ENCODE results near the gene TMEM233.

TMEM233 gene

DNA sequence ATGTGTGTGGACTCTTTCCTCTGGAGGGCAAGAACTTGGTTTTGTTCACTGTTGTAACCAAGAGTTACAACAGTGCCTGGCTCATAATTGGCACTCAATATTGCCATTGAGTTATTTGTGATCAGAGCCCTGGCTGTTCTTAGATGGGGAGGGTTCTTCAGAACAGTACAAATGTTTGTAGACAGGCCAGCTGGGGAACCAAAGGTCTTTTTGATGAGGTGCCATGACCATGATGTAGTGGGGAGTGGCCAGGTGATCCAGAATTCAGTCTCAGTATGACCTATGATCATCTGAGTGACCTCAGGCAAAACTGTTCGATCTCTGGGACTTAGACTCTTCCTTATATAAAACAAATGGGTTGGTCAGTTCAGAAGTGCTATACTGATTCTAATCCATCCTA, 71.1 kb downstream of the TMEM233 start:
- no peak for TF ChIP-seq GATA2 (IDR thresholded peaks at IDR 0.05; ENCODE audit: low read depth, low read length)
- TF ChIP-seq GATA3 (IDR thresholded peaks at IDR 0.05; ENCODE audit: low read depth, low read length), result no peak

DNA sequence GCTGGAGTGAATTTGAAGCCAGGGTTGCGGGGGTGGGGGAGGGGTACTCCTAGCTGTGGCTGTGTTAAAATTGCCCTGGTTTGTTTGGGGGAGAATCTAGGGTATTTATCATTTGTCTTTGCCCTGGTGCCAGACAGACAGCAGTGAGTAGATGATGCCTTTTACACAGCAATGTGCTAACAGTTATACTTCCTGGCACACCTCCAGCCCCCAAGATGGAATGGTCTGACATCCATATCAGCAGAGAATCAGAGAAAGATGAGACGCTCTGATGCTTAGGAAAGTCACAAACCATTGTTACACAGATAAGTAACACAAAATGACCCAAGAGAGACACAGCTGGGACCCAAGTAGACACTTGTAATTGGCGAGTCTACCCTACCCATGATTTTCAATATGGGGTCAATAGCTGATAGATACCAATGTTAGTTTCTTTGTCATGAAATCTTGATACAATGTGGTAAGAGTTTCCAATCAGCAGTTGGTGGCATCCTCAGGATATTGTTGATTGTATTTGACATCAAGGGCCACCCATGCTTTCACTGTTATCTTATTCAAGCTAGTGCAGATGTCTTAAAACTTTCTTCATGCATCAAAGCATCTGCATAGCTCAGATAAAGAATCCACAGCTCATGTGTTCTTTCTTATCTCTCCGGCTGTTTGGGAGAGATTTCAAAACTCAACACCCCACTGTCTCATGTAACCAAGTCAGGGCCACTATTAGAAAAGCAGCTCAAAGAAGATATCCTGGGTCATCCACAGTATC, 71.8 kb downstream of the TMEM233 start:
- TF ChIP-seq GATA3 (IDR thresholded peaks at IDR 0.05; ENCODE audit: low read depth, low read length) (no peak), GATA2 (IDR thresholded peaks at IDR 0.05; ENCODE audit: low read depth, low read length) (no peak)

DNA sequence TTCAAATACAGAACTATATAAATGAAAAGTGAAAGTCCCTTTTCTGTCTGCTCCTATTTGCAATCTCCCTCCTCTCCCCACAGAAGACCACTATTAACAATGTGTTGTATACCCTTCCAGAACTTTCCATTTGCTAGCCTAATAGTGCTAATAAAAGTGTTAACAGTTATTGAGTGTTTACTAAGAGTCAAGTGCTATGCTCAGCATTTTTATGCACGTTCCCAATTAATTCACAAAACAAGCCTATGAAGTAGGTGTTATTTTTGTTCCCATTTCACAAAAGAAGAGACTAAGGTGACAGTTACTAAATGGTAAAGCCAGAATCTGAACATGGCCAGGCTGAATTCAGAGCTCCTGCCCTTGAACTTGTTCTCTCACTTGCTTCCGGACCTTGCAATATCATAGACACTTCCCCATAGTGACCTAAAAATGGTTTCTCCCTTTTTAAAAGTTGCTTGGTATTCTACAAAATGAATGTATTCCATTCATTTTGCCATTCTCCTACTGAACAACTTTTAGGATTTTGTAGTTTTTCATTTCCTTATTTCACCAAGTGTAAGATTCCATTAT, 72.7 kb downstream of the TMEM233 start:
- TF ChIP-seq GATA3 (IDR thresholded peaks at IDR 0.05; ENCODE audit: low read depth, low read length), result no peak
- TF ChIP-seq GATA2 (IDR thresholded peaks at IDR 0.05; ENCODE audit: low read depth, low read length), result no peak

DNA sequence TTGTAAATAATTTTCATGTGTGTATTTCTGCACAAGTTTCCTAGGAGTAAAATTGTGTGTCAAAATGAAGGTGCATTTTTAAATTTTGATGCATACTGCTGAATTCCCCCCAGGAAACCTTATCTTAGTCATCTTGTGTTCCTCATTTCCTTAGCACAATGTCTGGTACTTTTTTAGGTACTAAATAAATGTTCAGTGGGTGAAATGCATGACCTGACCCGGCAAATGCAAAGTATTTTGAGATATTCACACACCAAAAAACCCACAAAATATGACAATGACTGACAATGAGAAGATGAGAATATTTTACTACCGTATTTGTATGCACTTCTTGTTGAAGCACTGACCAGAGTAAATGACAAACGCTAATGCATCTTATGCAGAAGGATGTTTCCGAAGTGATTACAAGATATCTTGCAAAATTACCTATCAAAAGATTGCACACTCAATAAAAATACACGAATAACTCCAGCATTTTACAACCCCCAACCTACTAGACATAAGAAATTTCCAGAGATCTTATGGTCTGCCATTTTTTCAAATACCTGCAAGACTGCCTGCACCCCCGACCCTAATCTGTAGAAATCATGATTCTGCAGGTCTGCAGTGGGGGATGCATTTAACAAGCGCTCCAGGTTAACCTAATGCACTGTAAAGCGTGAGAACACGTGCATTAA, 73.5 kb downstream of the TMEM233 start:
- TF ChIP-seq GATA3 (IDR thresholded peaks at IDR 0.05; ENCODE audit: low read depth, low read length) (0 out of 2 replicates have a peak, but pooled peaks have one; percentile 28), GATA2 (IDR thresholded peaks at IDR 0.05; ENCODE audit: low read depth, low read length) (no peak)

DNA sequence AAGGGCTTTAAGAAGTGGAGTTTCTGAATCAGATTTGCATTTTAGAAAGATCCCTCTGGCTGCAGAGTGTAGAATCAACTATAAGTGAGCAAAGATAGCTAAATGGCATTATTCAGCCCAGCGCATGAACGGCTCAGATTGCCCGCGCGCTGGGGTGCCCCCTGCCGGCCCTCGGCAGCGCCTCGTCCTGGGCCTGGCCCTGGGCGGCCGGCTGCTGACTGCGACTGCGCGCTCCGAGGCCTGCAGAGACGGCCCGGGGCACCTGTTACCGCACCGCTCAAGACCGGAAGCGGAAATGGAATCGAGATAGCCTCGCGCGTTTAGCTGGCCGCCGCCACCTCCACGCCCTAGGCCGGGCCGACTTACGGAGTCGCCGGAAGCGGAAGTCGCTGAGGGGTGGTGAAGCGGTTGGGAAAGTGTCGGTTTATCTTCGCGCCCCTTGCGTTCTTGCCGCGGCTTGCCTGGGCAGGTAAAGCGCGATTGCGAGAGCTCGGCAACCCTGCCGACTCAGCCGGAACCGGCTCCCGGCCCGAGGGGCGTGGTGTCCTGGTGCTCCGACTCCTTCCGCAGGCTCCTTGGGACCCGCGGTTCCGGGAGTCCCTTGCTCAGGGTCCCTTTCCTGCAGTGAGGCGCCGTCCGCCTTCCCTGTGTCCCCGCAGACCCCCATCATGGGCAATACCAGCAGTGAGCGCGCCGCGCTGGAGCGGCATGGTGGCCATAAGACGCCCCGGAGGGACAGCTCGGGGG, 74.2 kb downstream of the TMEM233 start, which contains the start of gene PRKAB1:
PRKAB1 (plus strand) TSS at position 557 of the 747 bp plus-strand sequence; CDS start at position 669, 112 bp downstream.
- TF ChIP-seq GATA2 (IDR thresholded peaks at IDR 0.05; ENCODE audit: low read depth, low read length), result peak; percentile 15; the same call in 1 of the 2 replicates
- no peak for TF ChIP-seq GATA3 (IDR thresholded peaks at IDR 0.05; ENCODE audit: low read depth, low read length)

DNA sequence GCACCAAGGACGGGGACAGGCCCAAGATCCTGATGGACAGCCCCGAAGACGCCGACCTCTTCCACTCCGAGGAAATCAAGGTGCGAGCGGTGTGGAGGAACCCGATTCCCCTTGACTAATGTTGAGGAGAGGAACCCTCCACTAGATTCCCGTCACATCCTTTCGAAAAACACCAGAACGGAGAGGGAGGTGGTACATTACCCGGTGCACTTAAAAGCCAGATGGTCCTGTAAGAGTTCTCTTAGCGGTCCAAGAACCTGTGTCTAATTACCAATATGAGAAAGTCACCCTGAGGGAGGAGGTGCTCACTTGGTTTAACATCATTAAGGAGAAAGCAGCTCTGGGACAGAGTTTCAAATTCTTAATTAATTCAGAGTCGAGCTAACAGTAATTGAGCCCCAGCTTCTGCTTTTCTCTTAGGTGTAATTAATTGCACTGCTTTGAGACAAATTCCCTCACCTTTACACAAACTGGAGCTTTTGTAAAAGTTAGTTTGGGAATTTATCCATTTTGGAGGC, 74.8 kb downstream of the TMEM233 start:
- TF ChIP-seq GATA2 (IDR thresholded peaks at IDR 0.05; ENCODE audit: low read depth, low read length) (no peak), GATA3 (IDR thresholded peaks at IDR 0.05; ENCODE audit: low read depth, low read length) (no peak)

DNA sequence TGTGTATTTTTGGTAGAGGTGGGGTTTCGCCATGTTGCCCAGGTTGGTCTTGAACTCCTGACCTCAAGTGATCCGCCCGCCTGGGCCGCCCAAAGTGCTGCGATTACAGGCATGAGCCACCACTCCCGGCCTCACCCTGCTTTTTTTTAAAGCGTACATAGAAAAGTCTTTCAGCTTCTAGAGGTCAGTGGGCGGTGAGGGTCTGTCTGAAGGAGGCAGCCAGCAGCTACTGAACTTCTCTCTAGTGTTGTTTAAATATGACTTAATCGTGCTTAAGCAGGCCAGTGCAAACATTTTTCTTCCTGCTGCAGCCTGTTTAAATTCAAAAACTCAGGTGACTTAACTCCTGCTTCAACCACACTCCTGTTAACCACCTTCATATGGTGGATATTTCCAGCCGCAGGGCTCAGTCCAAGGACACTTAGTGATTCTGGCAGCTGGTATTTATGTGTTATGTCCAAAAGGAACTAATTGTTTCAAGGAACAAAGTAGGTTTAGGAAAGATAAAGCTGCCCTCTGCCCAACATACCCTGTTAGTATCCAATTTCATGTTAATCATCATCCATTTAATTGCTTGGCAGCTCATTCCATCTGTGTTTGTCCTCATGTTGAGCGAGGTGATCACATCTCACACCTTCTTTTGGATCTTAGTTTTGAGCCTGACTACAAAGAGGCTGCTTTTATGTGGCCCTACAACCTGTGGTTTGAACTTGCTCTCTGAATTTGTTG, 76.3 kb downstream of the TMEM233 start:
- no peak for TF ChIP-seq GATA3 (IDR thresholded peaks at IDR 0.05; ENCODE audit: low read depth, low read length)
- no peak for TF ChIP-seq GATA2 (IDR thresholded peaks at IDR 0.05; ENCODE audit: low read depth, low read length)

DNA sequence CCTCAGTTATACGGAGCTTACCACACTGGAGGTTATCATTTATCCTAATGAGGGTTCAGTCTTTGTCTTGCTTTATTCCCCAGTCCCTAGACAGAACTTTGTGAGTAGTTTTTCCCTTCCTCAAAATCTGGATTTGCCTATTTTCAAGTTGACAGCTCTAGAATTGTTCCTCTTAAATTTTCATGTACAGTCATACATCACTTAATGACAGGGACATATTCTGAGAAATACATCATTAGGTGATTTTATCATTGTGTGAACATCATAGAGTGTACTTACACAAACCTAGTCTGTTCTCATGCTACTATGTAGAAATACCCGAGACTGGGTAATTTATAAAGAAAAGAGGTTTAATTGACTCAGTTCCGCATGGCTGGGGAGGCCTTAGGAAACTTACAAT, 77.5 kb downstream of the TMEM233 start:
- TF ChIP-seq GATA3 (IDR thresholded peaks at IDR 0.05; ENCODE audit: low read depth, low read length) (no peak), GATA2 (IDR thresholded peaks at IDR 0.05; ENCODE audit: low read depth, low read length) (no peak)

DNA sequence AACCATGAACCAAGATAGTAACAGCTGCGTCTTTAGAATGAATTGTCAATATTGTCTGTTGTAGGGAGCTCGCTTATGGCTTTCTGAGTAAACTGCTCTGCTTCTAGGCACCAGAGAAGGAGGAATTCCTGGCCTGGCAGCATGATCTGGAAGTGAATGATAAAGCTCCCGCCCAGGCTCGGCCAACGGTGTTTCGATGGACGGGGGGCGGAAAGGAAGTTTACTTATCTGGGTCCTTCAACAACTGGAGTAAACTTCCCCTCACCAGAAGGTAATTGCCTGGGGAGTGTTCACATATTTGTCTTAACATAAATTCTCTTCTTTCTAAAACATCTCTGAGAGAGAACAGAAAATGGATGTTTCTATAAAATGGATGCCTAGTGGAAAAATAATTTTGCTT, 78.6 kb downstream of the TMEM233 start:
- no peak for TF ChIP-seq GATA2 (IDR thresholded peaks at IDR 0.05; ENCODE audit: low read depth, low read length)

DNA sequence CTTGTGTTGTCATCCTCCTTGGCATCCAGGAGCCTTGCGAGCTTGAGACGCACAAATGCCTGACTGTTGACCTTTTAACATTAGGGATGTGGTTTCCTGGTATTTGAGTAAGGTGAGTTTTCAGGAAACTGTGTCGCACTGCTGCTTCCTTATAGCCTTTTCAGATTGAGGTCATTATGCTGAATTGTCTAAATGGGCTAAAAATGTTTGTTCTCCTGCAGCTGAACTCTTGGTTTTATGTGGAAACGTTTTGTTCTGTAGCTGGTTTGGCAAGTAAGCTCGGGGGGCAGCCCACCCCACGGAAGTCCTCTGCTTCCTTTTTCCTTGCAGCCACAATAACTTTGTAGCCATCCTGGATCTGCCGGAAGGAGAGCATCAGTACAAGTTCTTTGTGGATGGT, 80.1 kb downstream of the TMEM233 start:
- TF ChIP-seq GATA3 (IDR thresholded peaks at IDR 0.05; ENCODE audit: low read depth, low read length) (no peak), GATA2 (IDR thresholded peaks at IDR 0.05; ENCODE audit: low read depth, low read length) (no peak)

DNA sequence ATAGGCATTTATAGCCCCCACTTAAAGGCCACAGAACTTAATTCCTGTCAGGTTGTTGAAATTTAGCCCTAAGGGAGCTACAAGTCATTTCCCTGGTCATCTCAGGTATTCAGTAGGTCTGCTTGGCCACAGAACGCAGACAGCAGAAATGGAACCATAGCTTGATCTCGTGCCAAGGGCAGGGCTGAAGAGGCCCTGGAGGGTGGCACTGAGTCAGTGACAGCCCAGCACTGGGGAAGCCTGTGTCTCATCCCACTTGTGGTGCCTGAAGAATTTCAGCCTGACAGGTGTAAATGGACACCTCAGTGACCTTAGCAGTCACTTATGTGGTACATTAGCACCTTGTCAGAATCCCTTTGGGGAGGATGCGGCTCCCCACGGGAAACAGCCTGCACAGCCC, 81.0 kb downstream of the TMEM233 start:
- TF ChIP-seq GATA3 (IDR thresholded peaks at IDR 0.05; ENCODE audit: low read depth, low read length) (no peak), GATA2 (IDR thresholded peaks at IDR 0.05; ENCODE audit: low read depth, low read length) (no peak)

DNA sequence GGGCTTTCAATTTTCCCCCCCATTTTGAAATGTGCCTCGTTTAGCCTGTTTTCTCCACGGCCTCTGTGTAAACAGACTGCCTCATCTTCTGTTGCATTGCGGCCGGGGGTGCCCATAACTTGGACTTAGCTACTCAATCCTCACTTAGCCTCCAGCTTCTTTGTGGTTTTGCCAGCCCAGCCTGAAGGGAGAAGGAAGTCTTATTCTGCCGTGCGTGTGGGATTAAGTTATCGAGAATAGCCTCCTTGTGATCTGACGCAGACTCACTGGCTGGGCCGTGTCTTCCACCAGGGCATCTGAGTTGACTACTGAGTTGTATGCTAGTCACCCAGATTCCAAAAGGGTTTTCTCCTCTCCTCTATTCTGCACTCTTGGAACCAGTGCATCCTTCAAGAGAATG, 82.4 kb downstream of the TMEM233 start:
- TF ChIP-seq GATA3 (IDR thresholded peaks at IDR 0.05; ENCODE audit: low read depth, low read length) (no peak), GATA2 (IDR thresholded peaks at IDR 0.05; ENCODE audit: low read depth, low read length) (no peak)

DNA sequence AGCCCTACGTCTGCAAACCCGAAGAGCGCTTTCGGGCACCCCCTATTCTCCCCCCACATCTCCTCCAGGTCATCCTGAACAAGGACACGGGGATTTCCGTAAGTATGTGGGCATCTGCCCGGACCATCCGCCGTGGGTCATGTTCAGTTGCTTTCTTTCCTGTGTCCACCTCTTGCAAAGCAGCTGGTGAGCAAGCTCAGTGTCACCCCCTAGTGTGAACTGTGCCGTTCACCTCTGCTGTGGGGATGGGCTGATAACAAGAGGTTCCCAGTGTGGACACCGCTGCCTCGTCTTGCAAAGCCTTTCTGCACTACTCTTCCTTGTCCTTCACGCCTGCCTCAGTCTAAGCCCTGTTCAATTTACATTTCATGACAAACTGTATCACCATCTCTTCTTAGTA, 83.0 kb downstream of the TMEM233 start:
- TF ChIP-seq GATA2 (IDR thresholded peaks at IDR 0.05; ENCODE audit: low read depth, low read length) (no peak), GATA3 (IDR thresholded peaks at IDR 0.05; ENCODE audit: low read depth, low read length) (no peak)

Measured in SH-SY5Y (cell line).